ENCODE measurements around the gene PRKN.

DNA sequence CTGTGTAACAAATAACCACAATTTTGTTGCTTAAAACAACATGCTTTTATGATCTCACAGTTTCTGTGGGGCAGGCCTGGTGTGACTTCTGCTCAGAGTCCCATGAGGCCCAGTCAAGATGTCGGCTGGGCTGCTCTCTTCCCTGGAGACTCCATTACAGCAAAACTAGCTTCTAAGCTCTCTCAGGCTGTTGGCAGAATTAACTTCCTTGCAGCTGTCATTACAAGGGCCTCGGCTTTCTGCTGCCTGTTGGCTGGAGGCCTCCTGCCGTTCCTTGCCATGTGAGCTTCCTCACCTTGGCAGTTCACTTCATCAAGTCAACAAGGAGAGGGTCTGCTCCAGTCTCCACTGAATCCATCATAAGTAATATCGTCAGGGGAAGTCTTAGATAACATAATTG is 659.2 kb downstream of the PRKN start:
- TF ChIP-seq, protein P1, sequence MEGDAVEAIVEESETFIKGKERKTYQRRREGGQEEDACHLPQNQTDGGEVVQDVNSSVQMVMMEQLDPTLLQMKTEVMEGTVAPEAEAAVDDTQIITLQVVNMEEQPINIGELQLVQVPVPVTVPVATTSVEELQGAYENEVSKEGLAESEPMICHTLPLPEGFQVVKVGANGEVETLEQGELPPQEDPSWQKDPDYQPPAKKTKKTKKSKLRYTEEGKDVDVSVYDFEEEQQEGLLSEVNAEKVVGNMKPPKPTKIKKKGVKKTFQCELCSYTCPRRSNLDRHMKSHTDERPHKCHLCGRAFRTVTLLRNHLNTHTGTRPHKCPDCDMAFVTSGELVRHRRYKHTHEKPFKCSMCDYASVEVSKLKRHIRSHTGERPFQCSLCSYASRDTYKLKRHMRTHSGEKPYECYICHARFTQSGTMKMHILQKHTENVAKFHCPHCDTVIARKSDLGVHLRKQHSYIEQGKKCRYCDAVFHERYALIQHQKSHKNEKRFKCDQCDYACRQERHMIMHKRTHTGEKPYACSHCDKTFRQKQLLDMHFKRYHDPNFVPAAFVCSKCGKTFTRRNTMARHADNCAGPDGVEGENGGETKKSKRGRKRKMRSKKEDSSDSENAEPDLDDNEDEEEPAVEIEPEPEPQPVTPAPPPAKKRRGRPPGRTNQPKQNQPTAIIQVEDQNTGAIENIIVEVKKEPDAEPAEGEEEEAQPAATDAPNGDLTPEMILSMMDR (IDR thresholded peaks at IDR 0.05; ENCODE audit: poor library complexity) = no peak
- no peak for TF ChIP-seq EZH2 (IDR thresholded peaks at IDR 0.05; ENCODE audit: borderline replicate concordance)
- no peak for TF ChIP-seq EZH2phosphoT487 (IDR thresholded peaks at IDR 0.05; ENCODE audit: low read depth, severe bottlenecking, unreplicated experiment)
